ENCODE results near the gene STX5. TPM values are rescaled to one million over a fixed set of nuclear protein-coding genes. Genes with fewer than 3 reads are reported as not detected.

STX5 gene
- total and polyA plus RNA-seq, 9 of the 15 experiments (the other 6 are each of a cell fraction or from before 2014, with no cell fraction given) = 2.8 to 28.6 (median 23.7) TPM

DNA sequence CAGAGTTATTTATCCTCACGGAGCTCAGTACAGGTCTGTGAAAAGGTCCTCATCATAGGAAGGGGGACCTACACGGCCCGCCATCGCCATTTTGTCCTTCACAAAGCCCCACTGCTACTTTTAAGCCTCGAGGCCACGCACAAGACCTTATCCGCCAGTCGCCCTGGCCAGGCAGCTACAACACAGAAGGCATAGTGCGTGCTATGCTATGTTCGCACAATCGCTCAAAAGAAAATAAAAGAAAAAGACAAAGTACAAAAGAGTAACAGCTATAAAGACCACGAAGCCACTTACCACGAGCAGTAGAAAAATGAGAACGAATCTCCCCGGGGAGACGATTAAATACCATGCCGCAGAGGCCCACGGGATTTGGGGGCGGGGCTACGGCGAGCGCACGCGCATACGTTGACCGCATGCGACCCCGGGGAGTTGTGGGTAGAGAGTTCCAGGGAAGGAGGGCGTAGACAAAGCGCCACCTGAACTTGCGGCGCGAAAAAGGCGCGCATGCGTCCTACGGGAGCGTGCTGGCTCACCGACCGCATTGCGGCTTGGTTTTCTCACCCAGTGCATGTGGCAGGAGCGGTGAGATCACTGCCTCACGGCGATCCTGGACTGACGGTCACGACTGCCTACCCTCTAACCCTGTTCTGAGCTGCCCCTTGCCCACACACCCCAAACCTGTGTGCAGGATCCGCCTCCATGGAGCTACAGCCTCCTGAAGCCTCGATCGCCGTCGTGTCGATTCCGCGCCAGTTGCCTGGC, 23.9 kb upstream of the STX5 start:
- Histone ChIP-seq H3K4me2 (ENCODE audit: insufficient read depth, low read length) (peak overlapping the region; percentile 99), H3K79me2 (ENCODE audit: control insufficient read depth, insufficient read depth, low read length) (peaks cover 92% of the 10 kb centered on the region), H3K4me1 (replicated peaks in 1 of 2; ENCODE audit: control insufficient read depth in 2 of 2, insufficient read depth in 2 of 2, low read length in 2 of 2) (peaks cover 5 to 21% of the 10 kb centered on the region in 2 experiments; a peak in 3 of 5 replicates), H4K20me1 (replicated peaks; ENCODE audit: control insufficient read depth, insufficient read depth, low read length) (peaks cover 44% of the 10 kb centered on the region), H3K4me3 (peak overlapping the region; percentile 74), H2AFZ (ENCODE audit: low read depth, low read length) (peak overlapping the region; percentile 79), H3K36me3 (ENCODE audit: control insufficient read depth, insufficient read depth, low read length) (peaks cover 55% of the 10 kb centered on the region), H3K9me3 (replicated peaks; ENCODE audit: control insufficient read depth, insufficient read depth, low read depth, low read length) (no peaks in the 10 kb centered on the region), H3K9ac (ENCODE audit: insufficient read depth in 1 of 2, low read depth in 2 of 2, low read length in 2 of 2) (peak overlapping the region; percentile 96), H3K27me3 (ENCODE audit: control insufficient read depth in 2 of 2, insufficient read depth in 2 of 2, low read length in 2 of 2) (no peaks in the 10 kb centered on the region), H3K27ac (ENCODE audit: extremely low read depth, low read depth, low read length) (peak overlapping the region; percentile 99), H3K9me1 (ENCODE audit: control insufficient read depth, insufficient read depth, low read length) (no peaks in the 10 kb centered on the region)
- no TSS peak for BruUV-seq (replicated peaks)
- ATAC-seq (peak; percentile 77), DNase-seq (ENCODE audit: extremely low read depth in 1 of 4, low spot score in 3 of 4) (peak; percentile 92 to 99 (median 96)), FAIRE-seq (peak; percentile 82)
- in situ Hi-C loops (cut with MboI) = loop anchor here (25.0 kb wide), 1 partner anchor 468 kb away; no protein-coding TSS in a partner anchor
- ChIA-PET POLR2A (interaction anchor here (0.6 to 10.0 kb wide), 53 partner anchors 9 to 835 kb away, joined by 3 to 403 read pairs (median 5); partner anchors contain the start of genes B3GAT3, BSCL2, C11orf98 and CSKMT), CTCF (ENCODE audit: low intra/inter-chr PET ratio) (interaction anchor here (0.5 kb wide), 1 partner anchor 67 kb away, joined by 5 read pairs; no protein-coding TSS in a partner anchor)
- intact Hi-C loops (cut with micrococcal nuclease) = loop anchor here (2.0 to 5.0 kb wide), 2 partner anchors 15 to 458 kb away; no protein-coding TSS in a partner anchor
- WGBS (ENCODE audit: insufficient coverage, low coverage, missing lambda C conversion rate) = under 1% methylated on average over 49 of the region's 54 CpGs
- TF ChIP-seq EZH2 (IDR thresholded peaks at IDR 0.05; ENCODE audit: borderline replicate concordance, low read depth, low read length) (no peak), RAD51 (IDR thresholded peaks at IDR 0.05; ENCODE audit: borderline replicate concordance, low read depth) (no peak), TARDBP (IDR thresholded peaks at IDR 0.05) (no peak), ZNF695 (CRISPR knock-in tag; IDR thresholded peaks at IDR 0.05) (0 out of 2 replicates have a peak, but pooled peaks have one; percentile 16), FOXK1 (CRISPR knock-in tag; IDR thresholded peaks at IDR 0.05; ENCODE audit: borderline replicate concordance) (peak; percentile 98), CHD1 (IDR thresholded peaks at IDR 0.05; ENCODE audit: low read length) (peak; percentile 95), BDP1 (IDR thresholded peaks at IDR 0.05; ENCODE audit: insufficient read depth, insufficient read length) (no peak), ZNF354B (CRISPR knock-in tag; IDR thresholded peaks at IDR 0.05) (no peak), ETV1 (tag; conservative IDR thresholded peaks at IDR 0.05; ENCODE audit: low read depth) (no peak), NRF1 (conservative IDR thresholded peaks at IDR 0.05 in 1 of 2, IDR thresholded peaks at IDR 0.05 in 1 of 2) (peak; percentile 99), MCM3 (IDR thresholded peaks at IDR 0.05) (no peak), PHB (CRISPR knock-in tag; IDR thresholded peaks at IDR 0.05) (no peak), ZFP36 (IDR thresholded peaks at IDR 0.05; ENCODE audit: low read depth, low read length, partially characterized antibody) (no peak), RHOXF2B (CRISPR knock-in tag; conservative IDR thresholded peaks at IDR 0.05) (peak; percentile 85; the same call in 1 of the 2 replicates), HDGF (IDR thresholded peaks at IDR 0.05) (no peak), TAF9B (IDR thresholded peaks at IDR 0.05; ENCODE audit: partially characterized antibody) (peak; percentile 100), STAT5B (CRISPR knock-in tag; IDR thresholded peaks at IDR 0.05) (no peak), JUNB (CRISPR knock-in tag; conservative IDR thresholded peaks at IDR 0.05) (no peak), ZNF644 (tag; IDR thresholded peaks at IDR 0.05; ENCODE audit: low read depth) (no peak), ZZZ3 (IDR thresholded peaks at IDR 0.05) (peak; percentile 81; the same call in 1 of the 2 replicates), ZNF239 (CRISPR knock-in tag; IDR thresholded peaks at IDR 0.05) (no peak), ATF7 (IDR thresholded peaks at IDR 0.05) (peak; percentile 95), HMG20A (CRISPR knock-in tag; conservative IDR thresholded peaks at IDR 0.05) (no peak), NCOA4 (IDR thresholded peaks at IDR 0.05; ENCODE audit: partially characterized antibody) (peak; percentile 45), HDAC3 (IDR thresholded peaks at IDR 0.05; ENCODE audit: borderline replicate concordance, partially characterized antibody) (peak; percentile 66)
- TF ChIP-seq, protein P1, sequence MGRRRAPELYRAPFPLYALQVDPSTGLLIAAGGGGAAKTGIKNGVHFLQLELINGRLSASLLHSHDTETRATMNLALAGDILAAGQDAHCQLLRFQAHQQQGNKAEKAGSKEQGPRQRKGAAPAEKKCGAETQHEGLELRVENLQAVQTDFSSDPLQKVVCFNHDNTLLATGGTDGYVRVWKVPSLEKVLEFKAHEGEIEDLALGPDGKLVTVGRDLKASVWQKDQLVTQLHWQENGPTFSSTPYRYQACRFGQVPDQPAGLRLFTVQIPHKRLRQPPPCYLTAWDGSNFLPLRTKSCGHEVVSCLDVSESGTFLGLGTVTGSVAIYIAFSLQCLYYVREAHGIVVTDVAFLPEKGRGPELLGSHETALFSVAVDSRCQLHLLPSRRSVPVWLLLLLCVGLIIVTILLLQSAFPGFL (CRISPR knock-in tag; IDR thresholded peaks at IDR 0.05) = no peak; the same call in 1 of the 2 replicates

All from K562 (cell line).